ENCODE measurements around the gene POLN. TPM values are rescaled to one million over a fixed set of nuclear protein-coding genes. Genes with fewer than 3 reads are reported as not detected.

Gene POLN
- total RNA-seq, 4 donors from 2014 or later, result 0.26 to 5.8 (median 5.5) TPM; not detected in 1

DNA sequence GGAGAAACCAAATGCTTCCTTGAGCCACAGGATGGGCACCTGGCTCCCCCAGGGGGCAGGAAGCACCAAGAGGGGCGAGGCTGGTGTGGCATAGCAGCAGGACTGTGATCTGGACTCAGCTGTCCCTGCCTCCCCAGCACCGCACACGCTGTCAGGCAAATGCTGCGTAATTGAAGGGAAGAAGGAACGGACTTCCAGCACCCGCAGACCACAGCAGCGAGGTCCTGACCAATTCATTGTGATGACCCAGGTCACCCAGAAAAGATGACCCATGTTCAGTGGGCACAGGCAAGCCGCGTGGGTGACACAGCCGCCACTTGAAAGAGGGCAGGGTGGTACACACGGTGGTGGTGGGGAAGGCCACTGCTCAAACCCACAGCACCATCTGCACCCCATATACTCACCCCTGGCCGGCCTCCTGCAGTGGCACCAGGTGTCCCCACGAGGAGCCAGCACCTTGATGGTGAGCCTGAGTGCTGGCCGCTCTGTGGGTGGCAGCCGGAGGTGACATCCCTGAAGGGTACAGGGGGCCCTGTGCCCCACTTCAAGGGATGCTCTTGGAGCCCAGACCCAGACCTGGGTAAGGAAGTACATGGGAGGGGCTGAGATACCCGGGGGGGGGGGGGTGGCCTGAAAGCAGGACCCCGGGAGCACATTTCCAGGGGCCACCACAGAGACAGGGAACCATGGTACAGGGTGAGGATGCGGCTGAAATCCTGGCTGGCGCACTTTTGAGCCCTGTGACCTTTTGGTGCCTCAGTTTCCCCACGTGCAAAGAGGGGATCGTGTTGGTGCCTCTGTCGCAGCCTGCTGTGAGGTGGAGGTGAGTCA lies 171.3 kb downstream of the POLN start:
- Histone ChIP-seq H3K27me3 (no peaks in the 10 kb centered on the region), H3K4me1 (no peaks in the 10 kb centered on the region), H3K4me3 (no peak overlapping the region), H3K27ac (no peak overlapping the region), H3K9me3 (no peaks in the 10 kb centered on the region), H3K36me3 (no peaks in the 10 kb centered on the region)
- TF ChIP-seq, protein P1, sequence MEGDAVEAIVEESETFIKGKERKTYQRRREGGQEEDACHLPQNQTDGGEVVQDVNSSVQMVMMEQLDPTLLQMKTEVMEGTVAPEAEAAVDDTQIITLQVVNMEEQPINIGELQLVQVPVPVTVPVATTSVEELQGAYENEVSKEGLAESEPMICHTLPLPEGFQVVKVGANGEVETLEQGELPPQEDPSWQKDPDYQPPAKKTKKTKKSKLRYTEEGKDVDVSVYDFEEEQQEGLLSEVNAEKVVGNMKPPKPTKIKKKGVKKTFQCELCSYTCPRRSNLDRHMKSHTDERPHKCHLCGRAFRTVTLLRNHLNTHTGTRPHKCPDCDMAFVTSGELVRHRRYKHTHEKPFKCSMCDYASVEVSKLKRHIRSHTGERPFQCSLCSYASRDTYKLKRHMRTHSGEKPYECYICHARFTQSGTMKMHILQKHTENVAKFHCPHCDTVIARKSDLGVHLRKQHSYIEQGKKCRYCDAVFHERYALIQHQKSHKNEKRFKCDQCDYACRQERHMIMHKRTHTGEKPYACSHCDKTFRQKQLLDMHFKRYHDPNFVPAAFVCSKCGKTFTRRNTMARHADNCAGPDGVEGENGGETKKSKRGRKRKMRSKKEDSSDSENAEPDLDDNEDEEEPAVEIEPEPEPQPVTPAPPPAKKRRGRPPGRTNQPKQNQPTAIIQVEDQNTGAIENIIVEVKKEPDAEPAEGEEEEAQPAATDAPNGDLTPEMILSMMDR (IDR thresholded peaks at IDR 0.05), result no peak
- no peak for TF ChIP-seq POLR2A (IDR thresholded peaks at IDR 0.05)
- no peak for DNase-seq
- intact Hi-C loops (cut with DNase I; ENCODE audit: low total_unique reads), result no loop called here

- H3K4me1 ChIP-seq, result no peaks in the 10 kb centered on the region
- H3K27ac ChIP-seq, result no peak overlapping the region
- no peak for DNase-seq
- no peaks in the 10 kb centered on the region for H3K9me3 ChIP-seq
- TF ChIP-seq POLR2A (IDR thresholded peaks at IDR 0.05), result no peak
- TF ChIP-seq, protein P1 (IDR thresholded peaks at IDR 0.05), result no peak
- no peaks in the 10 kb centered on the region for H3K36me3 ChIP-seq
- no peak overlapping the region for H3K4me3 ChIP-seq
- intact Hi-C loops (cut with DNase I; ENCODE audit: low total_unique reads), result no loop called here
- no peaks in the 10 kb centered on the region for H3K27me3 ChIP-seq
Measured at GRCh38 chr4:2069986-2070385, 171.9 kb downstream of the POLN start.

- Histone ChIP-seq H3K27ac (no peak overlapping the region), H3K4me1 (no peaks in the 10 kb centered on the region), H3K4me3 (no peak overlapping the region), H3K9me3 (no peaks in the 10 kb centered on the region), H3K27me3 (no peaks in the 10 kb centered on the region), H3K36me3 (no peaks in the 10 kb centered on the region)
- intact Hi-C loops (cut with DNase I; ENCODE audit: low total_unique reads), result no loop called here
- TF ChIP-seq, protein P1 (IDR thresholded peaks at IDR 0.05), result no peak
- TF ChIP-seq POLR2A (IDR thresholded peaks at IDR 0.05), result no peak
- DNase-seq, result no peak
Measured at GRCh38 chr4:2069161-2069971, 172.6 kb downstream of the POLN start.

DNA sequence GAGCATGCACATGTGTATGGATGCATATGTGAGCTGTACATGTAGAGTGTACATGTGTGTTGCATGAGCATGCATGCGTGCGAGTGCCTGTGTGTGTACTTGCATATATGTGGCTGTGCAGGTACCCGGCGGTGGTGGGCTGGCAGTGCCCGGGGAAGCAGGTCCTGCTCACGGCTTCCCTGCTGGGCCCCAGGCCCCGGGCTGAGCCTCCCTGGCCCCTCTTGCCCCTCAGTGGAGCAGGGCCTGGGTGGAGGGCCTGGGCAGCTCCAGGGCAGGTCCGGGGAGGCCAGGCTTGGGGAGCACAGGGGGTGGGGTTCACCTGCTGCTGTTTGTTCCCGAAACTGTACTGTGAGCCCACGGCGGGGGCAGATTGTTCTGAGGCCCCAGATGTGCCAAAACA lies 173.4 kb downstream of the POLN start:
- Histone ChIP-seq H3K4me1 (no peaks in the 10 kb centered on the region), H3K27me3 (no peaks in the 10 kb centered on the region), H3K36me3 (no peaks in the 10 kb centered on the region), H3K4me3 (no peak overlapping the region), H3K27ac (no peak overlapping the region), H3K9me3 (no peaks in the 10 kb centered on the region)
- no peak for TF ChIP-seq POLR2A (IDR thresholded peaks at IDR 0.05)
- TF ChIP-seq, protein P1 (IDR thresholded peaks at IDR 0.05), result no peak
- no peak for DNase-seq
- intact Hi-C loops (cut with DNase I; ENCODE audit: low total_unique reads), result no loop called here

GRCh38 chr4:2068198-2068470 lies 173.8 kb downstream of the POLN start:
- Histone ChIP-seq H3K27ac (no peak overlapping the region), H3K9me3 (no peaks in the 10 kb centered on the region), H3K4me1 (no peaks in the 10 kb centered on the region), H3K27me3 (no peaks in the 10 kb centered on the region), H3K36me3 (no peaks in the 10 kb centered on the region), H3K4me3 (no peak overlapping the region)
- intact Hi-C loops (cut with DNase I; ENCODE audit: low total_unique reads), result no loop called here
- DNase-seq, result no peak
- no peak for TF ChIP-seq POLR2A (IDR thresholded peaks at IDR 0.05)
- TF ChIP-seq, protein P1 (IDR thresholded peaks at IDR 0.05), result no peak

All from uterus (tissue), 4 donors.